NT2/D1 (cell line): Measurements from ENCODE around the gene FRMPD4.

ENCODE experiments used
- SUZ12 ChIP-seq: IDR thresholded peaks from 2 replicates; pipeline ENCODE4 v1.6.1; 2011; ENCODE audit not compliant: insufficient read length, insufficient read depth; ENCODE audit errors: extremely low read depth
- ZNF274 ChIP-seq: IDR thresholded peaks from 2 replicates; pipeline ENCODE4 v1.6.1; 2011; ENCODE audit warnings: mild to moderate bottlenecking, low read depth, low read length

DNA sequence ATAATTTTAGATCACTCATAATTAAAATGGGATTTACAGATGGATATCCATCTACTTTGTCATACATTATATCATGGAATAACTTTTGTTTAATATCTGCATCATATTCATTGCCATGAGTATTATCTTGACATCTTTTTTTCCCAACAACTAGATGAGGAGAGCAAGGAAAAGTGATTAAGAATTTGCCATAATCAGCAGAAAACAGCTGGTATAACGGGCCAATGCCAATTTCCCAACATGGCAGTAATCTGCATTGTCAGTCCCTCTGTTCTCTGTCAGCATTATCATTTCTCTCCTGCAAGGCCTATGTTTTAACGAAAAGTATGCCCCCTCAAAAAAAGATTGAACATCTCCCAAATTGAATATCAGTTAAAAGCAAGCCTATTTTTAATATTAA is 314.0 kb downstream of the FRMPD4 start:
- TF ChIP-seq ZNF274: no peak
- no peak for TF ChIP-seq SUZ12
